ENCODE data around the gene MRPL38.
A peak's percentile ranks its signal among the peaks of the same experiment; 100 is the strongest.

The MRPL38 gene

GRCh38 chr17:75904749-75905521, at the start of gene MRPL38:
Gene MRPL38 (minus strand): TSS chr17:75904884. CDS start chr17:75904875, 9 bp downstream.
- DNase-seq = peak; percentile 85 to 98 (median 88)

GRCh38 chr17:75950855-75951554, 46.3 kb upstream of the MRPL38 start:
- no peak for DNase-seq

GRCh38 chr17:75950421-75950820, 45.7 kb upstream of the MRPL38 start:
- no peak for DNase-seq

- DNase-seq = no peak
These were observed 40.5 kb upstream of the MRPL38 start for GRCh38 chr17:75945211-75945610.

GRCh38 chr17:75943491-75943890, 38.8 kb upstream of the MRPL38 start:
- no peak for DNase-seq

GRCh38 chr17:75942473-75942872, 37.8 kb upstream of the MRPL38 start:
- DNase-seq = no peak

GRCh38 chr17:75941442-75941819, 36.7 kb upstream of the MRPL38 start:
- no peak for DNase-seq

- peak; percentile 74 to 85 (median 80) for DNase-seq
These were observed 36.2 kb upstream of the MRPL38 start, which contains the start of gene FBF1 for GRCh38 chr17:75940727-75941441. Gene FBF1 (minus strand): TSS chr17:75941042. CDS start chr17:75938149, 2,893 bp downstream.

GRCh38 chr17:75937652-75938051, 33.0 kb upstream of the MRPL38 start:
- no peak for DNase-seq

GRCh38 chr17:75933808-75934207, 29.1 kb upstream of the MRPL38 start:
- no peak for DNase-seq

GRCh38 chr17:75932852-75933251, 28.2 kb upstream of the MRPL38 start:
- no peak for DNase-seq

GRCh38 chr17:75931062-75931461, 26.4 kb upstream of the MRPL38 start:
- DNase-seq = no peak

GRCh38 chr17:75927286-75927922, 22.7 kb upstream of the MRPL38 start:
- DNase-seq = no peak

GRCh38 chr17:75926456-75926855, 21.8 kb upstream of the MRPL38 start:
- DNase-seq = no peak

GRCh38 chr17:75925912-75926311, 21.2 kb upstream of the MRPL38 start:
- no peak for DNase-seq

- no peak for DNase-seq
These were observed 20.4 kb upstream of the MRPL38 start for GRCh38 chr17:75925103-75925502.

GRCh38 chr17:75922963-75923874, 18.5 kb upstream of the MRPL38 start:
- DNase-seq = no peak

- DNase-seq = no peak
These were observed 17.7 kb upstream of the MRPL38 start for GRCh38 chr17:75922173-75922961.

GRCh38 chr17:75921596-75921995, 16.9 kb upstream of the MRPL38 start:
- DNase-seq = no peak

GRCh38 chr17:75920045-75920560, 15.4 kb upstream of the MRPL38 start:
- DNase-seq = no peak

- no peak for DNase-seq
These were observed 14.9 kb upstream of the MRPL38 start for GRCh38 chr17:75919611-75920010.

All from stimulated activated naive CD4-positive, alpha-beta T cell (primary cell).